ENCODE measurements around the gene DDN.

The DDN gene

GRCh38 chr12:48982397-48983080 is 16.6 kb downstream of the DDN start:
- no peaks in the 10 kb centered on the region for H3K36me3 ChIP-seq (ENCODE audit: control insufficient read depth in 5 of 5, insufficient read depth in 5 of 5, low read length in 5 of 5)
- H3K4me1 ChIP-seq (ENCODE audit: control insufficient read depth in 5 of 5, insufficient read depth in 5 of 5, low read length in 5 of 5) = peaks cover 12 to 41% (median 40%) of the 10 kb centered on the region in 5 donors
- no peaks in the 10 kb centered on the region for H3K9me3 ChIP-seq (ENCODE audit: control insufficient read depth in 5 of 5, low read length in 5 of 5)
- H3K4me3 ChIP-seq (ENCODE audit: low read depth in 1 of 5, low read length in 5 of 5) = no peak overlapping the region
- no peak overlapping the region for H3K27ac ChIP-seq (ENCODE audit: low read depth, low read length)
- H3K27me3 ChIP-seq (ENCODE audit: control insufficient read depth in 5 of 5, insufficient read depth in 4 of 5, low read length in 5 of 5) = peaks cover 52 to 87% (median 61%) of the 10 kb centered on the region in 5 donors
- H3K9ac ChIP-seq (ENCODE audit: low read length in 5 of 5) = no peak overlapping the region

DNA sequence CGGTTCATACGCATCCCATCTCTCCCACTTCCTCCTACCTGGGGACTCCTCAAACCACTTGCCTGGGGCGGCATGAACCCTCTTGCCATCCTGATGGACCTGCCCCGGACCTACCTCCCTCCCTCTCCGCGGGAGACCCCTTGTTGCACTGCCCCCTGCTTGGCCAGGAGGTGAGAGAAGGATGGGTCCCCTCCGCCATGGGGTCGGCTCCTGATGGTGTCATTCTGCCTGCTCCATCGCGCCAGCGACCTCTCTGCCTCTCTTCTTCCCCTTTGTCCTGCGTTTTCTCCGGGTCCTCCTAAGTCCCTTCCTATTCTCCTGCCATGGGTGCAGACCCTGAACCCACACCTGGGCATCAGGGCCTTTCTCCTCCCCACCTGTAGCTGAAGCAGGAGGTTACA is 17.4 kb downstream of the DDN start:
- Histone ChIP-seq H3K4me1 (ENCODE audit: control insufficient read depth in 5 of 5, insufficient read depth in 5 of 5, low read length in 5 of 5) (peaks cover 12 to 42% (median 41%) of the 10 kb centered on the region in 5 donors), H3K4me3 (ENCODE audit: low read depth in 1 of 5, low read length in 5 of 5) (peak overlapping the region in 1 of 5 donors; percentile 51), H3K27ac (ENCODE audit: low read depth, low read length) (no peak overlapping the region), H3K9ac (ENCODE audit: low read length in 5 of 5) (no peak overlapping the region), H3K27me3 (ENCODE audit: control insufficient read depth in 5 of 5, insufficient read depth in 4 of 5, low read length in 5 of 5) (peaks cover 48 to 87% (median 69%) of the 10 kb centered on the region in 5 donors), H3K9me3 (ENCODE audit: control insufficient read depth in 5 of 5, low read length in 5 of 5) (no peaks in the 10 kb centered on the region), H3K36me3 (ENCODE audit: control insufficient read depth in 5 of 5, insufficient read depth in 5 of 5, low read length in 5 of 5) (no peaks in the 10 kb centered on the region)

GRCh38 chr12:48980953-48981756 is 18.0 kb downstream of the DDN start:
- H3K9ac ChIP-seq (ENCODE audit: low read length in 5 of 5) = peak overlapping the region in 1 of 5 donors; percentile 43
- H3K4me3 ChIP-seq (ENCODE audit: low read depth in 1 of 5, low read length in 5 of 5) = peak overlapping the region in 4 of 5 donors; percentile 29 to 62 (median 44)
- H3K27me3 ChIP-seq (ENCODE audit: control insufficient read depth in 5 of 5, insufficient read depth in 4 of 5, low read length in 5 of 5) = peaks cover 48 to 84% (median 66%) of the 10 kb centered on the region in 5 donors
- no peaks in the 10 kb centered on the region for H3K36me3 ChIP-seq (ENCODE audit: control insufficient read depth in 5 of 5, insufficient read depth in 5 of 5, low read length in 5 of 5)
- no peaks in the 10 kb centered on the region for H3K9me3 ChIP-seq (ENCODE audit: control insufficient read depth in 5 of 5, low read length in 5 of 5)
- peaks cover 12 to 42% (median 41%) of the 10 kb centered on the region in 5 donors for H3K4me1 ChIP-seq (ENCODE audit: control insufficient read depth in 5 of 5, insufficient read depth in 5 of 5, low read length in 5 of 5)
- H3K27ac ChIP-seq (ENCODE audit: low read depth, low read length) = no peak overlapping the region

- Histone ChIP-seq H3K27ac (ENCODE audit: low read depth, low read length) (no peak overlapping the region), H3K4me3 (ENCODE audit: low read depth in 1 of 5, low read length in 5 of 5) (peak overlapping the region in 4 of 5 donors; percentile 11 to 63 (median 56)), H3K36me3 (ENCODE audit: control insufficient read depth in 5 of 5, insufficient read depth in 5 of 5, low read length in 5 of 5) (no peaks in the 10 kb centered on the region), H3K27me3 (ENCODE audit: control insufficient read depth in 5 of 5, insufficient read depth in 4 of 5, low read length in 5 of 5) (peaks cover 48 to 78% (median 63%) of the 10 kb centered on the region in 5 donors), H3K9me3 (ENCODE audit: control insufficient read depth in 5 of 5, low read length in 5 of 5) (no peaks in the 10 kb centered on the region), H3K9ac (ENCODE audit: low read length in 5 of 5) (no peak overlapping the region), H3K4me1 (ENCODE audit: control insufficient read depth in 5 of 5, insufficient read depth in 5 of 5, low read length in 5 of 5) (peaks cover 12 to 42% (median 41%) of the 10 kb centered on the region in 5 donors)
These were observed 18.7 kb downstream of the DDN start for GRCh38 chr12:48980389-48980952.

GRCh38 chr12:48979602-48980388 is 19.4 kb downstream of the DDN start:
- Histone ChIP-seq H3K36me3 (ENCODE audit: control insufficient read depth in 5 of 5, insufficient read depth in 5 of 5, low read length in 5 of 5) (no peaks in the 10 kb centered on the region), H3K27ac (ENCODE audit: low read depth, low read length) (no peak overlapping the region), H3K27me3 (ENCODE audit: control insufficient read depth in 5 of 5, insufficient read depth in 4 of 5, low read length in 5 of 5) (peaks cover 48 to 73% (median 59%) of the 10 kb centered on the region in 5 donors), H3K9me3 (ENCODE audit: control insufficient read depth in 5 of 5, low read length in 5 of 5) (no peaks in the 10 kb centered on the region), H3K4me3 (ENCODE audit: low read depth in 1 of 5, low read length in 5 of 5) (peak overlapping the region; percentile 51 to 63 (median 61)), H3K4me1 (ENCODE audit: control insufficient read depth in 5 of 5, insufficient read depth in 5 of 5, low read length in 5 of 5) (peaks cover 12 to 42% (median 41%) of the 10 kb centered on the region in 5 donors), H3K9ac (ENCODE audit: low read length in 5 of 5) (peak overlapping the region in 1 of 5 donors; percentile 53)

- no peaks in the 10 kb centered on the region for H3K36me3 ChIP-seq (ENCODE audit: control insufficient read depth in 5 of 5, insufficient read depth in 5 of 5, low read length in 5 of 5)
- peak overlapping the region in 2 of 5 donors; percentile 53 to 64 for H3K9ac ChIP-seq (ENCODE audit: low read length in 5 of 5)
- peaks cover 12 to 44% (median 41%) of the 10 kb centered on the region in 5 donors for H3K4me1 ChIP-seq (ENCODE audit: control insufficient read depth in 5 of 5, insufficient read depth in 5 of 5, low read length in 5 of 5)
- no peaks in the 10 kb centered on the region for H3K9me3 ChIP-seq (ENCODE audit: control insufficient read depth in 5 of 5, low read length in 5 of 5)
- H3K27ac ChIP-seq (ENCODE audit: low read depth, low read length) = no peak overlapping the region
- H3K27me3 ChIP-seq (ENCODE audit: control insufficient read depth in 5 of 5, insufficient read depth in 4 of 5, low read length in 5 of 5) = peaks cover 48 to 75% (median 60%) of the 10 kb centered on the region in 5 donors
- peak overlapping the region; percentile 51 to 63 (median 61) for H3K4me3 ChIP-seq (ENCODE audit: low read depth in 1 of 5, low read length in 5 of 5)
These were observed 20.2 kb downstream of the DDN start for GRCh38 chr12:48978741-48979601.

- no peak within 1 kb of the TSS for H3K27ac ChIP-seq (ENCODE audit: low read depth, low read length)
- no peaks in the 10 kb centered on the region for H3K36me3 ChIP-seq (ENCODE audit: control insufficient read depth in 5 of 5, insufficient read depth in 5 of 5, low read length in 5 of 5)
- peaks cover 42 to 76% (median 67%) of the 10 kb centered on the region in 5 donors for H3K27me3 ChIP-seq (ENCODE audit: control insufficient read depth in 5 of 5, insufficient read depth in 4 of 5, low read length in 5 of 5)
- peaks cover 12 to 50% (median 47%) of the 10 kb centered on the region in 5 donors for H3K4me1 ChIP-seq (ENCODE audit: control insufficient read depth in 5 of 5, insufficient read depth in 5 of 5, low read length in 5 of 5)
- H3K9ac ChIP-seq (ENCODE audit: low read length in 5 of 5) = peak within 1 kb of the TSS in 2 of 5 donors; percentile 53 to 64
- H3K9me3 ChIP-seq (ENCODE audit: control insufficient read depth in 5 of 5, low read length in 5 of 5) = no peaks in the 10 kb centered on the region
- peak within 1 kb of the TSS; percentile 51 to 63 (median 61) for H3K4me3 ChIP-seq (ENCODE audit: low read depth in 1 of 5, low read length in 5 of 5)
These were observed 20.9 kb downstream of the DDN start, which contains the start of gene WNT1 for GRCh38 chr12:48978291-48978740. Gene WNT1 (plus strand): TSS chr12:48978322. CDS start chr12:48978651, 329 bp downstream.

DNA sequence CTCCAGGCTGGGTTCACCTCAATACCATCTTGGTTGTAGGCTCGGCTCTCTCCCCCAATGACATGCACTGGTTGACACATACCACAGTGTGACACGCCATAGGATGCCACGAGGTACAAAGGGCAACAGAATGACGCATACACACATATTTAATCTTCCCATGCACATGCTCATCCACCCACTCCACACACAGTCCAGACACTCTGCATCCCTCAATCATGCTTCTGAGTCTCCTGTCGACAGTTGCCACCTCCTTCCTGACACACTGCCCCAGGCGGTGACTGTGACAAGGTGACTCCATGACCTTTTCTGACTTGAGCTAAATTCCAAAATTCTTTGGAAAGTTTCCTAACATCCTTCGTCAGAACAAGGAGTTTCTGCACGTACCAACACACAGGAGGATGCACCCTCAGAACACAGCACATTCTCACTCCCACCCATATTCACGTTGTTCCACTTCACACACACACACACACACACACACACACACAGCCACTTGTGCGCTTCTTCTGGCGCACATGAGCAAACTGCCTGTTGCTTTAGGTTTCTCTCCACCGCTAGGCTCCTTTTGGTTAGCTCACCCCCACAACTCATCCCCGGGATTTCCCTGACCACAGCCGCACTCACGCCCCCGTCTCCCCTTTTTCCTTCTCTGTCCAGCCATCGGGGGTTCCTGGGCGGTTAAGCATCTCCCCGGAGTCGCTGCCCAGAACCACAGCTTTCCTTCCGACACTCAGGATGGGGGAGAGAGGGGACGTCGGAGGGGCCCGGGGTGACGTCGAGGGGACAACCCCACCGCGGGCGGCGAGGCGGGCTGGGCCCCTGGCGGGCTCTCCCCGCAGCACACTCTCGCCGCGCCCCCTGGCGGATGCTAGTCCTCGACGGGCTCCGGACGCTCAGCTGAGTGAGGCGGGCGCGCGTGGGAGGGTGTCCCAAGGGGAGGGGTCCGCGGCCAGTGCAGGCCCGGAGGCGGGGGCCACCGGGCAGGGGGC is 21.6 kb downstream of the DDN start:
- no peaks in the 10 kb centered on the region for H3K36me3 ChIP-seq (ENCODE audit: control insufficient read depth in 5 of 5, insufficient read depth in 5 of 5, low read length in 5 of 5)
- H3K4me3 ChIP-seq (ENCODE audit: low read depth in 1 of 5, low read length in 5 of 5) = peak overlapping the region in 2 of 5 donors; percentile 62 to 63
- H3K9ac ChIP-seq (ENCODE audit: low read length in 5 of 5) = peak overlapping the region in 1 of 5 donors; percentile 17
- H3K27ac ChIP-seq (ENCODE audit: low read depth, low read length) = no peak overlapping the region
- peaks cover 12 to 53% (median 49%) of the 10 kb centered on the region in 5 donors for H3K4me1 ChIP-seq (ENCODE audit: control insufficient read depth in 5 of 5, insufficient read depth in 5 of 5, low read length in 5 of 5)
- peaks cover 42 to 80% (median 74%) of the 10 kb centered on the region in 5 donors for H3K27me3 ChIP-seq (ENCODE audit: control insufficient read depth in 5 of 5, insufficient read depth in 4 of 5, low read length in 5 of 5)
- no peaks in the 10 kb centered on the region for H3K9me3 ChIP-seq (ENCODE audit: control insufficient read depth in 5 of 5, low read length in 5 of 5)
